ENCODE results near the gene PPP4R2. TPM values are rescaled to one million over a fixed set of nuclear protein-coding genes. Genes with fewer than 3 reads are reported as not detected.

PPP4R2 gene
- total and polyA plus RNA-seq, 2 donors (not counting 3 experiments of a cell fraction or from before 2014, with no cell fraction given): 6.5 to 74.4 TPM

DNA sequence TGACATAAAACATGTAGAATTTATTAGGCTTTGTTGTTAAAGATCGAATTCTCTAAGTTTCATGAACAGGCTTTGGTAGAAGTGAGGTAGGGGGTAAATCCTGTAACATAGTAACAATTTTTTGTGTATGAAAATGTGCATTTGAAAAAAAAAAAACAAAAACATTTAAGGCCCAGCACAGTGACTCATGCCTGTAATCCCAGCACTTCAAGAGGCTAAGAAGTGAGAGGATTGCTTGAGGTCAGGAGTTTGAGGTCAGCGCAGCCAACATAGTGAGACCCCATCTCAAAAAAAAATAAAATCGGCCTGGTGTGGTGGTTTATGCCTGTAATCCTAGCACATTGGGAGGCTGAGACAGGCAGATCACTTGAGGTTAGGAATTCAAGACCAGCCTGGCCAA, 26.8 kb upstream of the PPP4R2 start:
- H4K20me1 ChIP-seq (replicated peaks; ENCODE audit: control insufficient read depth, extremely low read depth, insufficient read depth, low read length): no peaks in the 10 kb centered on the region
- BruUV-seq (replicated peaks): no TSS peak
- TF ChIP-seq, protein P1, sequence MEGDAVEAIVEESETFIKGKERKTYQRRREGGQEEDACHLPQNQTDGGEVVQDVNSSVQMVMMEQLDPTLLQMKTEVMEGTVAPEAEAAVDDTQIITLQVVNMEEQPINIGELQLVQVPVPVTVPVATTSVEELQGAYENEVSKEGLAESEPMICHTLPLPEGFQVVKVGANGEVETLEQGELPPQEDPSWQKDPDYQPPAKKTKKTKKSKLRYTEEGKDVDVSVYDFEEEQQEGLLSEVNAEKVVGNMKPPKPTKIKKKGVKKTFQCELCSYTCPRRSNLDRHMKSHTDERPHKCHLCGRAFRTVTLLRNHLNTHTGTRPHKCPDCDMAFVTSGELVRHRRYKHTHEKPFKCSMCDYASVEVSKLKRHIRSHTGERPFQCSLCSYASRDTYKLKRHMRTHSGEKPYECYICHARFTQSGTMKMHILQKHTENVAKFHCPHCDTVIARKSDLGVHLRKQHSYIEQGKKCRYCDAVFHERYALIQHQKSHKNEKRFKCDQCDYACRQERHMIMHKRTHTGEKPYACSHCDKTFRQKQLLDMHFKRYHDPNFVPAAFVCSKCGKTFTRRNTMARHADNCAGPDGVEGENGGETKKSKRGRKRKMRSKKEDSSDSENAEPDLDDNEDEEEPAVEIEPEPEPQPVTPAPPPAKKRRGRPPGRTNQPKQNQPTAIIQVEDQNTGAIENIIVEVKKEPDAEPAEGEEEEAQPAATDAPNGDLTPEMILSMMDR (IDR thresholded peaks at IDR 0.05; ENCODE audit: extremely low read depth in 1 of 2, insufficient read depth in 1 of 2, low read depth in 1 of 2, low read length in 2 of 2): no peak
- TF ChIP-seq, protein P2, sequence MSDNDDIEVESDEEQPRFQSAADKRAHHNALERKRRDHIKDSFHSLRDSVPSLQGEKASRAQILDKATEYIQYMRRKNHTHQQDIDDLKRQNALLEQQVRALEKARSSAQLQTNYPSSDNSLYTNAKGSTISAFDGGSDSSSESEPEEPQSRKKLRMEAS (IDR thresholded peaks at IDR 0.05; ENCODE audit: insufficient read depth, insufficient read length): no peak
- no peak for TF ChIP-seq JUN (IDR thresholded peaks at IDR 0.05; ENCODE audit: borderline replicate concordance, insufficient read depth, insufficient read length, low read depth)
- TF ChIP-seq GATA2 (IDR thresholded peaks at IDR 0.05; ENCODE audit: insufficient read depth, insufficient read length, low read depth, low read length): no peak
- no peak for TF ChIP-seq MYC (IDR thresholded peaks at IDR 0.05; ENCODE audit: low read depth, low read length)
- no peak for TF ChIP-seq EZH2 (IDR thresholded peaks at IDR 0.05; ENCODE audit: borderline replicate concordance, low read depth, low read length, severe bottlenecking)
- no peak for TF ChIP-seq FOS (IDR thresholded peaks at IDR 0.05; ENCODE audit: borderline replicate concordance, insufficient read depth, low read length)
- TF ChIP-seq POLR2A (IDR thresholded peaks at IDR 0.05; ENCODE audit: low read depth, low read length): no peak
- no peak for TF ChIP-seq POLR2AphosphoS5 (IDR thresholded peaks at IDR 0.05; ENCODE audit: insufficient read depth, low read depth, low read length)
- no peak for DNase-seq (ENCODE audit: low read depth, low spot score)
- no peaks in the 10 kb centered on the region for H3K4me1 ChIP-seq (ENCODE audit: control insufficient read depth, extremely low read depth, insufficient read depth, low read length)
- no peak overlapping the region for H3K4me2 ChIP-seq (ENCODE audit: insufficient read depth, low read length)
- intact Hi-C loops (cut with micrococcal nuclease): no loop called here
- FAIRE-seq: no peak
- H3K4me3 ChIP-seq (replicated peaks in 1 of 3; ENCODE audit: insufficient read depth in 1 of 3, low read depth in 1 of 3, low read length in 3 of 3): no peak overlapping the region
- H3K9me1 ChIP-seq (replicated peaks; ENCODE audit: control insufficient read depth, extremely low read depth, insufficient read depth, low read length): no peaks in the 10 kb centered on the region
- H3K9me3 ChIP-seq (replicated peaks; ENCODE audit: control insufficient read depth, insufficient read depth, low read length): no peaks in the 10 kb centered on the region
- H3K79me2 ChIP-seq (ENCODE audit: control insufficient read depth, insufficient read depth, low read length): no peaks in the 10 kb centered on the region
- H2AFZ ChIP-seq (ENCODE audit: low read depth, low read length): no peak overlapping the region
- dilution Hi-C loops (cut with MboI; ENCODE audit: extremely low pct_ligation_motif_present, low sequenced_read_pairs): no loop called here
- no peaks in the 10 kb centered on the region for H3K36me3 ChIP-seq (ENCODE audit: control insufficient read depth in 2 of 2, extremely low read depth in 1 of 2, insufficient read depth in 2 of 2, low read length in 2 of 2)
- ChIA-PET CTCF (no interaction called here), POLR2A (no interaction called here)
- H3K27ac ChIP-seq (ENCODE audit: insufficient read depth, low read depth, low read length): no peak overlapping the region
- H3K27me3 ChIP-seq (ENCODE audit: control insufficient read depth in 2 of 2, insufficient read depth in 2 of 2, low read length in 2 of 2): no peaks in the 10 kb centered on the region
- no peak overlapping the region for H3K9ac ChIP-seq (replicated peaks; ENCODE audit: extremely low read depth, insufficient read depth, low read length)

Measured in endothelial cell of umbilical vein (primary cell).